ENCODE results near the gene GPRC5C. TPM values are rescaled to one million over a fixed set of nuclear protein-coding genes. Genes with fewer than 3 reads are reported as not detected.

Gene GPRC5C
- total RNA-seq, 1 donor from 2014 or later: 13.5 TPM

DNA sequence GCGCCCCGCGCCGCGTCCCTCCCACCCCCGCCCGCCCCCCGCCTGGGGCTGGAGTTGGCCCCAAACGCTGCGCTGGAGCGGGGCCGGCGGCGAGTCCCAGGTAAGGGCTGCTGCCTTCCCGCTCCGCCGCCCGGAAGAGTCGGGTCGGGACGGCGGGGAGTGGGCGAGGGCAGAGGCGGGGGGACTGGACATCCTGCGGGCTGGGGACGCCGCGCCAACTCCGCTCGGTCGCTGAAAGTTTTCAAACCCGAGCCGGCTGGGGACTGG lies 469 bp downstream of the GPRC5C start:
- Histone ChIP-seq H3K27ac (no peak overlapping the region), H3K4me3 (peak overlapping the region; percentile 69), H3K36me3 (no peaks in the 10 kb centered on the region), H3K4me1 (peaks cover 28% of the 10 kb centered on the region), H3K79me2 (ENCODE audit: low read depth) (peaks cover 11% of the 10 kb centered on the region), H3K27me3 (peaks cover 22% of the 10 kb centered on the region), H3K9ac (peak overlapping the region; percentile 25), H4K20me1 (ENCODE audit: low read depth) (peaks cover 13% of the 10 kb centered on the region), H3K4me2 (peak overlapping the region; percentile 93), H3K9me3 (ENCODE audit: low read depth) (no peaks in the 10 kb centered on the region), H2AFZ (replicated peaks) (no peak overlapping the region), H3F3A (ENCODE audit: low read depth) (peaks cover 19% of the 10 kb centered on the region)
- Mint-ChIP-seq H3K4me3 (peak overlapping the region; percentile 86), H3K27ac (no peak overlapping the region), H3K4me1 (peaks cover 28% of the 10 kb centered on the region), H3K36me3 (no peaks in the 10 kb centered on the region), H3K9me3 (peaks cover 3% of the 10 kb centered on the region), H3K27me3 (ENCODE audit: insufficient read depth, low read depth) (peaks cover 29% of the 10 kb centered on the region)
- peak; percentile 56 for DNase-seq (ENCODE audit: low spot score)
- TF ChIP-seq EZH2phosphoT487 (IDR thresholded peaks at IDR 0.05) (no peak), EZH2 (IDR thresholded peaks at IDR 0.05) (no peak)
- TF ChIP-seq, protein P1, sequence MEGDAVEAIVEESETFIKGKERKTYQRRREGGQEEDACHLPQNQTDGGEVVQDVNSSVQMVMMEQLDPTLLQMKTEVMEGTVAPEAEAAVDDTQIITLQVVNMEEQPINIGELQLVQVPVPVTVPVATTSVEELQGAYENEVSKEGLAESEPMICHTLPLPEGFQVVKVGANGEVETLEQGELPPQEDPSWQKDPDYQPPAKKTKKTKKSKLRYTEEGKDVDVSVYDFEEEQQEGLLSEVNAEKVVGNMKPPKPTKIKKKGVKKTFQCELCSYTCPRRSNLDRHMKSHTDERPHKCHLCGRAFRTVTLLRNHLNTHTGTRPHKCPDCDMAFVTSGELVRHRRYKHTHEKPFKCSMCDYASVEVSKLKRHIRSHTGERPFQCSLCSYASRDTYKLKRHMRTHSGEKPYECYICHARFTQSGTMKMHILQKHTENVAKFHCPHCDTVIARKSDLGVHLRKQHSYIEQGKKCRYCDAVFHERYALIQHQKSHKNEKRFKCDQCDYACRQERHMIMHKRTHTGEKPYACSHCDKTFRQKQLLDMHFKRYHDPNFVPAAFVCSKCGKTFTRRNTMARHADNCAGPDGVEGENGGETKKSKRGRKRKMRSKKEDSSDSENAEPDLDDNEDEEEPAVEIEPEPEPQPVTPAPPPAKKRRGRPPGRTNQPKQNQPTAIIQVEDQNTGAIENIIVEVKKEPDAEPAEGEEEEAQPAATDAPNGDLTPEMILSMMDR (IDR thresholded peaks at IDR 0.05): no peak

DNA sequence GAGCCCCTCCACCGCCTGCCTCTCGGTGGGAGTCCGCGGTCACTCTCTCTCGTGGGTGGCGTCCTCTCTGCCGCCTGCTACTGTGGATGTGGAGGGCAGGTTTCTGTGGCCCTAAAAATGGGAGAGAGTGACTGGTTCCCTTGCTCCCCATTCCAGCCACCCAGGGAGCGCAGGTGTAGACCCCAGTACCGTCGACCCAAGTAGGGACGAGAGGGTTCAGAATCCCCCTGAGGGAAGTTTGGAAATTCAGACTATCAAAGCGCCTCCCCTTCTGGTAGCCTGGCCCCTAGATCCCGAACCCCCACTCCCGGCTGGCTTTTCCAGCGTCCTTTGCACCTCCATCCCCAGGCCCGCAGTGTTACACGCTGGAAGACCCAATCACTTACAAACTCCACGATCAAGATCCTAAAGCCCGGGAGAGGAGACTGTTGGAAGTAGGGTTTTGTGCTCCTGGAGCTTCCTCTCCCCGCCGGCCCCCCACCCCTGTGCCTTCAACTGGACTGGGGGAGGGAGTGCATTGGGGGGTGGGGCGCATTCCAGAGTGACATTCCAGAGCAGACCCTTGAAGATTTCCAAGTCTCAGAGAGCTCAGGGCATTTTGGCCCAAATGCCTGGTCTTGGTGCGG lies 991 bp downstream of the GPRC5C start:
- H3K27me3 ChIP-seq: peaks cover 22% of the 10 kb centered on the region
- H3K4me1 ChIP-seq: peaks cover 24% of the 10 kb centered on the region
- H3K27ac ChIP-seq: no peak overlapping the region
- TF ChIP-seq, protein P1 (IDR thresholded peaks at IDR 0.05): no peak
- TF ChIP-seq EZH2phosphoT487 (IDR thresholded peaks at IDR 0.05) (no peak), EZH2 (IDR thresholded peaks at IDR 0.05) (no peak)
- H3K4me3 ChIP-seq: peak overlapping the region; percentile 69
- DNase-seq (ENCODE audit: low spot score): peak; percentile 69
- Mint-ChIP-seq H3K27ac (no peak overlapping the region), H3K4me3 (peak overlapping the region; percentile 86), H3K9me3 (peaks cover 9% of the 10 kb centered on the region), H3K4me1 (peaks cover 26% of the 10 kb centered on the region), H3K36me3 (peaks cover under 1% of the 10 kb centered on the region), H3K27me3 (ENCODE audit: insufficient read depth, low read depth) (peaks cover 29% of the 10 kb centered on the region)
- H2AFZ ChIP-seq (replicated peaks): no peak overlapping the region
- H3K9me3 ChIP-seq (ENCODE audit: low read depth): no peaks in the 10 kb centered on the region
- peaks cover 13% of the 10 kb centered on the region for H4K20me1 ChIP-seq (ENCODE audit: low read depth)
- peak overlapping the region; percentile 93 for H3K4me2 ChIP-seq
- peaks cover 11% of the 10 kb centered on the region for H3K79me2 ChIP-seq (ENCODE audit: low read depth)
- H3K9ac ChIP-seq: peak overlapping the region; percentile 25
- no peaks in the 10 kb centered on the region for H3K36me3 ChIP-seq
- peaks cover 19% of the 10 kb centered on the region for H3F3A ChIP-seq (ENCODE audit: low read depth)

DNA sequence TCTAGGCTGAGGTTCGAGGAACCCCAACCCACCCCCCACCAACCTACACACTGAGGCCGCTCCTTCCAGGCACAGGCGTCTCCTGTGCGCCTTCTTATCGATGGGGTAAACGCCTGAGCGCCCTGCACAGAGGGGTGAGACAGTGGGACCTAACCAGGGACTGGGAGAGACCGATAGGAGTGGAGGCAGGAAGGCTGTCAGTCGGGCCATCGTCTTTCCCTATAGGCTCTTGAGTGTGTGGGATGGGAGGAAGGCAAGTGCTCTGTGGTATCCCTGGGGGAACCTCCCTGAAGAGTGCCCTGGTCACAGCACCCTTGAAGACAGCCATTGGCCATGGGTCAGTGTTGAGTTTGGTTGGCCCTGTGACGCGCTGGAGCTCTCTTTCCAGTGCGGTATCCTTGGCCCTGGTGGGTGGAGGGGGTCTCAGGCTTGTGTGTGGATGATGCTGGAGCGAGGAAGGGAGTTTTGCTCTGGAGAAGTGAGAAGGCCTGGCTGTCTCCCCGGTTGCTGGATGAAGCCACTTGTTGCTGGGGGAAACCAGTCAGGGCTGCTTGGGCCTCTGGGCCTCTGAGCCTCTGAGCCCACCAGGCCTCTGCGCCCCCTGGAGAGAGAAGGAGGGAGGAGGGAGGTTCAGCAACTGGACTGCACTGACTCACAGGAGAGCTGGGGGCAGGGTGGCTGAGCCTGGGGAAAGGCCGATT lies 1.7 kb downstream of the GPRC5C start:
- peak; percentile 51 for DNase-seq (ENCODE audit: low spot score)
- Histone ChIP-seq H3K79me2 (ENCODE audit: low read depth) (peaks cover 11% of the 10 kb centered on the region), H3K4me3 (peak overlapping the region; percentile 69), H3K27ac (no peak overlapping the region), H3K4me1 (peaks cover 24% of the 10 kb centered on the region), H4K20me1 (ENCODE audit: low read depth) (peaks cover 13% of the 10 kb centered on the region), H3K9ac (no peak overlapping the region), H3K36me3 (no peaks in the 10 kb centered on the region), H2AFZ (replicated peaks) (no peak overlapping the region), H3K9me3 (ENCODE audit: low read depth) (no peaks in the 10 kb centered on the region), H3F3A (ENCODE audit: low read depth) (peaks cover 19% of the 10 kb centered on the region), H3K4me2 (peak overlapping the region; percentile 93), H3K27me3 (peaks cover 22% of the 10 kb centered on the region)
- Mint-ChIP-seq H3K4me1 (peaks cover 25% of the 10 kb centered on the region), H3K36me3 (peaks cover 2% of the 10 kb centered on the region), H3K27ac (no peak overlapping the region), H3K4me3 (peak overlapping the region; percentile 86), H3K9me3 (peaks cover 12% of the 10 kb centered on the region), H3K27me3 (ENCODE audit: insufficient read depth, low read depth) (peaks cover 26% of the 10 kb centered on the region)
- TF ChIP-seq, protein P1 (IDR thresholded peaks at IDR 0.05): no peak
- TF ChIP-seq EZH2 (IDR thresholded peaks at IDR 0.05): no peak
- no peak for TF ChIP-seq EZH2phosphoT487 (IDR thresholded peaks at IDR 0.05)
